Measurements from ENCODE around the gene CLASP1.

Gene CLASP1

DNA sequence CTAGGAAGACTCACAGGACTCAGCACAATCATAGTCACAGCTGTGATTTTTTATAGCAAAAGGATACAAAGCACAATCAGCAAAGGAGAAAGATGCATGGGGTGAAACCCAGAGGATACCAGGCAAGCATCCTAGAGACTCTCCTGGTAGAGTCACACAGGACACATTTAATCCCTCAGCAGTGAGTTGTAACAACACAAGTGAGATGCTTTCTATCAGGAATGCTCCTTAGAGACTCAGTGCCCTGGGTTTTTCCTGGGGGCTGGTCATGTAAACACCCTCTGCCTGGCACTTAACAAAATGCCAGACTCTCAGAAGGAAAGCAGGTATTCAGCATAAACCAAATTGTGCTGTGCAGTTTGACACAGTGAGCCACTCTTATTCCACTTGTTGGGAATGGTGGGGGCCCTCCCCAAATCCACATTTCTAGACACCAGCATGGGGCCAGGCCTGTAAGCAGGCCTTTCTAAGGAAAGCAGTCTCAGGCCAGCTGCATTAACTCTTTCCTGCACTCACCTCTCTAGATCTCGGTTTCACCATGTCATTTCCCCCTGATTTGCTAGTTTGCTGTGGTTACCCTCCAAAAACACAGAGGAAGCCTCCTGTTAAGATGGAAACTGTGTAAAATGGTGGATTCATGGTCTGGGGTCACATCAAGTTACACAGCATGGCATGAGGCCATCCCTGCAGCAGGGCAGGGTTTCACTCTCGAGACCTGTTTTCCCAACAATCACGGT lies 135.5 kb downstream of the CLASP1 start:
- H3K4me3 ChIP-seq (ENCODE audit: low read depth, low read length), result no peak overlapping the region

DNA sequence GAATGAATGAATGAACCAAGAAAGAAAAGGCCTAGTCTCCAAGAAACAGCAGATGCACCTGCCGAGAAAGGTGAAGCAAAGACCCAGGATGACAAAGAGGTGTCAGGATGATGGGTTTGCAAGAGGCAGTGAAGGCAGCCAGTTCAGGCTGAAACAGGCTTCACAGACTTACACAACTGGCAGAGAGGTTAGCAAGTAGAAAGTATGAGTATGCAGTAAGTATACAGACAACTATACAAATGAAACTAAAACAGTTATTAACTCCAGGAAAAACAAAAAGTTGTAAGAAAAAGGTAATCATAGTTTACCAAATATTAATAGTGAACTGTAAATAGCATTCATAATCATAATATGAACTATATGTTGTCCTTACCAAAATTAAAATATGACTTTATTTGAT lies 138.4 kb downstream of the CLASP1 start:
- H3K4me3 ChIP-seq (ENCODE audit: low read depth, low read length), result no peak overlapping the region

DNA sequence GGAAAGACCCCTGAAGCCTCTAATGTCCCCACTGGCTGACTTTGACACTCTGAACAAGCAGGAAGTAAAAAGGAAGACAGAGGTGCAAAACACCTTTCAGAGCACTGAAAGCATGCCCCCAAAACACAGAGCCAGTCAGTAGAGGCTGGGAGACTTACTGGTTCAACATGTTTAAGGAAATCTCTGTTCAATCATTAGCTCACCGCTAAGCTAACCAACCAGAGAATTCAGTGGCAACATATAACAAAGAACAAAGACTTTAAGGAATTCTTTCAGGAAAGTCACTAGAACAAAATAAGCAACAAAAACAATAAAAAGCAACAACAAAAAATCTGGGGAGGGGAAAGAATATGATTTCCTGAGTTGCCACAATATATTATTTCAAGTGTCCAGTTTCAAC lies 142.6 kb downstream of the CLASP1 start:
- no peak overlapping the region for H3K4me3 ChIP-seq (ENCODE audit: low read depth, low read length)

DNA sequence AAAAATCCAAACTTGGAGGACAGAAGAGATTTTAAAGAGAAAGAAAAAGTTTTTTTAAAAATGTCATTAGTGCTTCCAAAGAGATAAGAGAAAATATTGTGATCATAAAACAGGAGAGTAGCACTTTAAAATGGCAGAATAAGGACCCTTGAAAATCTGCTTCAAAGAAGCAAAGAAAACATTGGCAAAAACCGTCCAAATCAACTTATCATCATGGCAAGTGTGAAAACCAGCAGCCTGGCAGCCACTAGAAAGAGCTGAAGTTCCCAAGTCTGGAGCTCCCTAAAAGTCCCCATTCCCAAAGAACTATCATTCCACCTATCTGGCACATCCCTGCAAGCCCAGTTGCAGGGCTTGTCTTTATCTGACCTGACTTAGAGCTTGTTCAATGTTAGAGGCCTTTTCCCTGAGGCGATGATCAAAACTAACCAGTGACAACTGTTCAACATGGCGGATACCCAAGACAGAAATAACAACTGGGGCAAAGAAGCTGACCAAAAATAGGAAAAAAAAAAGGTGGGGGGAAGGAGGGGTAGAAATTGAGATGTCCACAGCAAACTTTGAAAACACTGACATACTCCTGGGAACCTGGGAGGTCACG lies 143.2 kb downstream of the CLASP1 start:
- H3K4me3 ChIP-seq (ENCODE audit: low read depth, low read length), result no peak overlapping the region

- no peak overlapping the region for H3K4me3 ChIP-seq (ENCODE audit: low read depth, low read length)
These were observed 144.3 kb downstream of the CLASP1 start for GRCh38 chr2:121505005-121505404.

DNA sequence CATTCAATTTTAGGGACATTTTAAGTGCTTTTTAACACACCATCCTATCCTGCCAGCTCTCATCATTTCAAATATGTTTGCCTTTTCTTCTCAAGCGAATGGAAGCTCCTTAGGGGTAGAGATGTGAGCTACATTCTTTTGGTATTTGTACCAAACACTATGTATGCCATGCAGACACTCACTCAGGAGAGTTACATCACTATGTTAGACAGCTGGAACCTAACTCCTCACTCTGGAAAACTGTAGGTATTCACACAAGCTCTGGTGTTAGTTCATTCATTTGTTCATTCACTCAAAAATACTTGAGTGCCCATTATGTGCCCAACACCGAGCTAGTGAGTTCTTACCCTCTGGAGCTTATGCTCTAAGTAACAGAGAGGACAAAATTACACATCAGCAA lies 144.9 kb downstream of the CLASP1 start:
- H3K4me3 ChIP-seq (ENCODE audit: low read depth, low read length), result no peak overlapping the region

GRCh38 chr2:121502781-121503180 lies 146.5 kb downstream of the CLASP1 start:
- H3K4me3 ChIP-seq (ENCODE audit: low read depth, low read length), result no peak overlapping the region

GRCh38 chr2:121502246-121502645 lies 147.0 kb downstream of the CLASP1 start:
- H3K4me3 ChIP-seq (ENCODE audit: low read depth, low read length), result no peak overlapping the region

GRCh38 chr2:121501554-121501953 lies 147.7 kb downstream of the CLASP1 start:
- H3K4me3 ChIP-seq (ENCODE audit: low read depth, low read length), result no peak overlapping the region

- no peak overlapping the region for H3K4me3 ChIP-seq (ENCODE audit: low read depth, low read length)
These were observed 148.2 kb downstream of the CLASP1 start for GRCh38 chr2:121501031-121501430.

GRCh38 chr2:121498731-121499130 lies 150.5 kb downstream of the CLASP1 start:
- no peak overlapping the region for H3K4me3 ChIP-seq (ENCODE audit: low read depth, low read length)

DNA sequence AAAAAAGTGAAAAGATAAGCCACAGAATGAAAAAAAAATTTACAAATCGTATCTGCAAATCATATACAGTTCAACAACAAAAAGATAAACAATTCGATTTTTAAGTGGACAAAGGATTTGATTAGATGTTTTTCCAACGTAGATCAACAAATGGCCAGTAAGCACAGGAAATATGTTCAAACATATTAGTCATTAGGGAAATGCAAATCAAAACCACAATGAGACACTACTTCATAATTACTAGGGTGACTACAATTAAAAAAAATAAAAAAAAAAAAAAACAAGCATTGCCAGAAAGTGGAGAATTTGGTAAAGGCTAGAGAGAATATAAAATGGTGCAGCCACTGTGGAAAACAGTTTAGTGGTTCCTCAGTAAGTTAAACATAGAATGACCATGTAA lies 156.9 kb downstream of the CLASP1 start:
- H3K4me3 ChIP-seq (ENCODE audit: low read depth, low read length), result no peak overlapping the region

- H3K4me3 ChIP-seq (ENCODE audit: low read depth, low read length), result no peak overlapping the region
These were observed 157.7 kb downstream of the CLASP1 start for GRCh38 chr2:121491518-121491917.

DNA sequence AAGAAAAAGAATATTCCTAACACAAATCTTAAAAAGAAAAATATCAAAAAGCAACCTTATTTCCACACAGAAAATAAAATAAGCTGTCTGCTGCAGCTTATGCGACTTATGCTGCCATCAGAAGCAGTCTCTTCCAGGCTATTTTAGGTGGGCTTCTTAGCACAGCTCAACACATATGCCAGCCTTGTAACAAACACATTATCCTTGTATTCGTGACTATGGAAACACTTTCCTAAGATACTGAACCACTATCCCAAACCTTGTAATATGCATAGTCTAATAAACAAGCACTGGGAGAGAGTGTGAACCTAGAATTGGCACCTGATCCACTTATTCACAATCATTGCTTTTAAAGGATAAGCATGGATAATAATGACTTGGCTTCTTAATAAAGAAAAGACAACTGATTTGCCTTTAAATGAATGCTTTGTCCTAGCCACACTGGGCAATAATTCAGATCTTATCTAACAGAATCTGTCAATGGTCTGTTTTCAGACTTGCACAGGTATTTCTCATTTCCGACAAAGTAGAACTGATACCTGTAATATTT lies 158.6 kb downstream of the CLASP1 start:
- H3K4me3 ChIP-seq (ENCODE audit: low read depth, low read length), result no peak overlapping the region

- H3K4me3 ChIP-seq (ENCODE audit: low read depth, low read length), result no peak overlapping the region
These were observed 159.2 kb downstream of the CLASP1 start for GRCh38 chr2:121489911-121490583.

DNA sequence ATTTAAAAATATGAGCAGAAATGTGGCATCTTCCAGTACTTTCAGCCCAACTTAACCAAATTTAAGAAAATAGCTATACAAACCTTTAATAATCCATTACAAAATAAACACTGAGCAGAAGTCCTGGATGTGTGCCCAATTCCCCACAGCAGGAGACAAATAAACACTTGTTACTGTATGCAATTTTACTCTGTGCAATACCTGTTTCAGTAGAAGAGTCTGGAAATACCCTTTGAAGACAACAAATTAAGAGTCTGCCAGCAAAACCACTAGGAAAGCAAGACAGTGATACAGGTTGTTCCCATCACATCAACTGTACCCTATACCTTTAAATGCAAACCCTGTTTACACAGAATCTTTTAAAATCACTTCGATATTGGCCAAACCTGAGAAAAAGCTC lies 160.0 kb downstream of the CLASP1 start:
- H3K4me3 ChIP-seq (ENCODE audit: low read depth, low read length), result no peak overlapping the region

GRCh38 chr2:121486191-121486790 lies 163.0 kb downstream of the CLASP1 start:
- no peak overlapping the region for H3K4me3 ChIP-seq (ENCODE audit: low read depth, low read length)

DNA sequence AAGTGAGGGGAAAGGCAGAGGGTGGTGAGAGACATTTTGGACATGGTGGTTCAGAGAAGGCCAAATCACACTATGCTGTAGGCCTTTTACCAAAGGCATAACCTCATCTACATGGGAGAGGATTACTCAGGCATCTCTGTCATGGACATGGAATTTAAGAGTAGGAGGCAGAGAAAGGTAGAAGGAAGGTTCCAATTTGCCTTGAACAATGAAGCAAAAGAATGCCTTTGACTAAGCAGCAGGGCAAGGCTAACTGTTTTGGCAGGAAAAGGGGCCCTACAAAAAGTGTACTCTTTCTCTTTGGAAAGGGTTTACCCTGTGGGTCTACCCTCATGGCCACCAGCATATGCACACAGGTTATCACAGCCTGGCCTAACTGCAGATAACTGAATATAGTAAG lies 164.2 kb downstream of the CLASP1 start:
- no peak overlapping the region for H3K4me3 ChIP-seq (ENCODE audit: low read depth, low read length)

GRCh38 chr2:121483846-121484245 lies 165.4 kb downstream of the CLASP1 start:
- no peak overlapping the region for H3K4me3 ChIP-seq (ENCODE audit: low read depth, low read length)

DNA sequence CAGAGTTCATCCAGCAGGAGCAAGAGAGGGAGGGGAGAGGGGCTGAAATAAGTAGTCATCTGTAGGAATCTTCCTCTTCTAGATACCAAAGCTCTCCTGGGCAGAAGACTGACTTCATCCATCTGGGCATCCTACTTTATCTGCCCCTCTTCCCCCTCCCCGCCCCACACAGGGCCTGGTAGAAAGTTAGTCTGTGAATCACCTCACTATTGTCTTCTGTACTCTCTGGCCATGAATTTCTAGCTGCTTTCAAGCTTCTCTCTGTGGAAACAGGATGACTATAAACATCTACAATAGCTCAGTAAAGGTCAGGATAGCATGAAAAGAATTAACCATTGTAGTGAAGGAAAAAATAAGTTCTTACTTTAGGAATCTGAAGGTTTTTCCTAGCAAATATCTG lies 166.2 kb downstream of the CLASP1 start:
- no peak overlapping the region for H3K4me3 ChIP-seq (ENCODE audit: low read depth, low read length)

GRCh38 chr2:121480826-121481225 lies 168.4 kb downstream of the CLASP1 start:
- H3K4me3 ChIP-seq (ENCODE audit: low read depth, low read length), result no peak overlapping the region
